ENCODE data around the gene MBNL1. TPM values are rescaled to one million over a fixed set of nuclear protein-coding genes. Genes with fewer than 3 reads are reported as not detected.

The MBNL1 gene, protein sequence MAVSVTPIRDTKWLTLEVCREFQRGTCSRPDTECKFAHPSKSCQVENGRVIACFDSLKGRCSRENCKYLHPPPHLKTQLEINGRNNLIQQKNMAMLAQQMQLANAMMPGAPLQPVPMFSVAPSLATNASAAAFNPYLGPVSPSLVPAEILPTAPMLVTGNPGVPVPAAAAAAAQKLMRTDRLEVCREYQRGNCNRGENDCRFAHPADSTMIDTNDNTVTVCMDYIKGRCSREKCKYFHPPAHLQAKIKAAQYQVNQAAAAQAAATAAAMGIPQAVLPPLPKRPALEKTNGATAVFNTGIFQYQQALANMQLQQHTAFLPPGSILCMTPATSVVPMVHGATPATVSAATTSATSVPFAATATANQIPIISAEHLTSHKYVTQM
- total RNA-seq (2012; rRNA removed) (515 and 664 TPM in 2 replicates), polyA plus RNA-seq (2012; rRNA removed) (127 and 129 TPM in 2 replicates), Bru-seq, nascent RNA (percentile 99 among the genes with signal in this experiment), BruChase-seq, experiment 1, labeled RNA remaining after a 6-hour chase (percentile 92 among the genes with signal in this experiment), BruChase-seq, experiment 2, labeled RNA remaining after a 2-hour chase (percentile 96 among the genes with signal in this experiment)
- 41.6 and 47.4 TPM in 2 replicates for polyA plus RNA-seq (2012; cell fraction: cytosol; rRNA removed)
- polyA plus RNA-seq (2012; cell fraction: nucleus; rRNA removed; ENCODE audit: low replicate concordance) = 48.0 and 82.1 TPM in 2 replicates
- long read RNA-seq, full-length matches to known transcripts = 23 of 123 reads
- long read RNA-seq, partial matches to known transcripts = 50 of 123 reads
- long read RNA-seq, other reads (novel, unspliced or antisense) = 50 of 123 reads

DNA sequence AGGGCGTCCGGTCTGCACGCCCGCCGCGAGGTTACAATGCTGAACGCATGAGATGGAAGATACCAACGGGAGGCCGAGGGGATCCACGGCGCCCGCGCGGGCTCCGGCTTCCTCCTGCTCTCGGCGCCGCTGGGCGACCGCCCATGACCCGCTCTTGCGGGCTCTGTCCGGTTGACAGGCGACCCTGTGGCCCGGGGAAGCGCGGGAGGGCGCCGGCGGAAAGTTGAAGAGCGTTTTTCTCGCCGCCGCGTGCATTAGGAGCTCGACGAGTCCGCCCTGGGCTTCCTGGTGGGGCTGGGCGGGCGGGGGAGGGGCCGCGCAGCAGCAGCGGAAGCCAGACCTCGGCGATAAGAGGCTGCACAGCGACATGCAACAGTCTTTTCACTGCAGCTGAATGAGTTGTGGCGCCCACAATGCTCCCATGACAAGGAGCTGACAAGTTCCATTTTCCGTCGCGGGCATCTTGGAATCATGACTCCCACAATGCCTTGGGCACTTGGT lies at the start of gene MBNL1:
MBNL1 (plus strand) TSS at position 375 of the 501 bp plus-strand sequence. CDS start 31,265 bp downstream, outside the sequence.
- CTCF ChIA-PET = interaction anchor here (1.6 kb wide), 1 partner anchor 36 kb away, joined by 3 read pairs; no protein-coding TSS in a partner anchor
- H3K27ac ChIP-seq (ENCODE audit: insufficient read depth, low read length) = peak within 1 kb of the TSS; percentile 99
- DNase-seq (peak; percentile 70), ATAC-seq (ENCODE audit: low read depth) (peak; percentile 52)
- H2BK120ac ChIP-seq (ENCODE audit: low read depth, low read length) = peak within 1 kb of the TSS; percentile 99
- intact Hi-C loops (cut with micrococcal nuclease) (loop anchor here (1.0 to 10.0 kb wide), 5 partner anchors 54 to 242 kb away; no protein-coding TSS in a partner anchor), in situ Hi-C loops (cut with MboI; ENCODE audit: low sequenced_read_pairs) (no loop called here), dilution Hi-C loops (cut with HindIII; ENCODE audit: low sequenced_read_pairs, unreplicated experiment) (no loop called here)
- peak within 1 kb of the TSS; percentile 92 for H2AK5ac ChIP-seq (ENCODE audit: low read depth, low read length)
- H3K36me3 ChIP-seq (ENCODE audit: control insufficient read depth, insufficient read depth, low read length) = no peaks in the 10 kb centered on the region
- peak within 1 kb of the TSS; percentile 75 for H4K5ac ChIP-seq (ENCODE audit: low read depth, low read length)
- peak within 1 kb of the TSS; percentile 91 for H2BK20ac ChIP-seq (ENCODE audit: low read depth, low read length)
- peaks cover 6% of the 10 kb centered on the region for H3K4me1 ChIP-seq (ENCODE audit: control insufficient read depth, insufficient read depth, low read length)
- peak within 1 kb of the TSS; percentile 89 for H3K4me2 ChIP-seq (ENCODE audit: low read depth, low read length)
- peak within 1 kb of the TSS; percentile 95 for H2BK5ac ChIP-seq (ENCODE audit: low read depth, low read length, poor library complexity, severe bottlenecking)
- peaks cover 0 to 17% of the 10 kb centered on the region in 2 experiments; a peak in 3 of 4 replicates for H3K79me1 ChIP-seq (ENCODE audit: low read depth in 1 of 2, low read length in 2 of 2)
- H3K56ac ChIP-seq (ENCODE audit: extremely low read depth, insufficient read depth, low read length) = peak within 1 kb of the TSS; percentile 97
- peak within 1 kb of the TSS; percentile 56 to 94 for H4K8ac ChIP-seq (ENCODE audit: low read depth in 2 of 2, low read length in 2 of 2)
- peak within 1 kb of the TSS; percentile 88 for H3K4me3 ChIP-seq (ENCODE audit: insufficient read depth, low read depth, low read length)
- H3K4ac ChIP-seq (ENCODE audit: low read depth, low read length) = peak within 1 kb of the TSS; percentile 97
- H2BK15ac ChIP-seq (ENCODE audit: low read depth, low read length) = peak within 1 kb of the TSS; percentile 92; the same call in 2 of the 3 replicates
- H3K9me3 ChIP-seq (ENCODE audit: control insufficient read depth, insufficient read depth, low read length) = no peaks in the 10 kb centered on the region
- POLR2A ChIA-PET (ENCODE audit: unreplicated experiment) = interaction anchor here (0.6 to 1.8 kb wide), 8 partner anchors 11 to 293 kb away, joined by 3 to 10 read pairs (median 4); no protein-coding TSS in a partner anchor
- H4K20me1 ChIP-seq (ENCODE audit: insufficient read depth, low read length) = 0 out of 2 replicates have a peak, but pooled peaks cover 4% of the 10 kb centered on the region
- H3K9me1 ChIP-seq (ENCODE audit: insufficient read depth, low read length) = peaks cover 7% of the 10 kb centered on the region
- H4K91ac ChIP-seq (ENCODE audit: insufficient read depth, low read depth, low read length) = peak within 1 kb of the TSS; percentile 96
- H2AK9ac ChIP-seq (replicated peaks; ENCODE audit: low read depth, low read length, poor library complexity) = peak within 1 kb of the TSS; percentile 67
- peak within 1 kb of the TSS; percentile 97 for H3K14ac ChIP-seq (replicated peaks; ENCODE audit: low read depth, low read length)
- no peaks in the 10 kb centered on the region for H3K27me3 ChIP-seq (ENCODE audit: control insufficient read depth, insufficient read depth, low read length)
- peak within 1 kb of the TSS; percentile 82 for H3K18ac ChIP-seq (ENCODE audit: low read depth, low read length)
- BruUV-seq (replicated peaks) = no TSS peak
- H2AFZ ChIP-seq (replicated peaks; ENCODE audit: low read length, poor library complexity) = peak within 1 kb of the TSS; percentile 91
- WGBS, 2 experiments (ENCODE audit: extremely low coverage in 2 of 2, insufficient read length in 1 of 2) = 0% methylated on average over 17 of the region's 50 CpGs; no CpG with 5 or more reads in 1 of the 2 experiments
- H3K23ac ChIP-seq (ENCODE audit: low read depth, low read length) = peak within 1 kb of the TSS; percentile 98
- H3K9ac ChIP-seq (ENCODE audit: low read depth, low read length) = peak within 1 kb of the TSS; percentile 99
- TF ChIP-seq MAFK (IDR thresholded peaks at IDR 0.05; ENCODE audit: low read depth, low read length) (no peak), CHD1 (IDR thresholded peaks at IDR 0.05; ENCODE audit: low read depth, low read length) (0 out of 2 replicates have a peak, but pooled peaks have one; percentile 86), RCOR1 (IDR thresholded peaks at IDR 0.05; ENCODE audit: insufficient replicate concordance, low read length) (no peak), MXI1 (IDR thresholded peaks at IDR 0.05; ENCODE audit: borderline replicate concordance, low read depth, low read length) (no peak), RFX5 (IDR thresholded peaks at IDR 0.05; ENCODE audit: low read depth, low read length) (no peak), NFE2L2 (IDR thresholded peaks at IDR 0.05; ENCODE audit: low read depth, low read length) (no peak), CEBPB (IDR thresholded peaks at IDR 0.05; ENCODE audit: low read depth, low read length) (no peak)
- TF ChIP-seq, protein P1, sequence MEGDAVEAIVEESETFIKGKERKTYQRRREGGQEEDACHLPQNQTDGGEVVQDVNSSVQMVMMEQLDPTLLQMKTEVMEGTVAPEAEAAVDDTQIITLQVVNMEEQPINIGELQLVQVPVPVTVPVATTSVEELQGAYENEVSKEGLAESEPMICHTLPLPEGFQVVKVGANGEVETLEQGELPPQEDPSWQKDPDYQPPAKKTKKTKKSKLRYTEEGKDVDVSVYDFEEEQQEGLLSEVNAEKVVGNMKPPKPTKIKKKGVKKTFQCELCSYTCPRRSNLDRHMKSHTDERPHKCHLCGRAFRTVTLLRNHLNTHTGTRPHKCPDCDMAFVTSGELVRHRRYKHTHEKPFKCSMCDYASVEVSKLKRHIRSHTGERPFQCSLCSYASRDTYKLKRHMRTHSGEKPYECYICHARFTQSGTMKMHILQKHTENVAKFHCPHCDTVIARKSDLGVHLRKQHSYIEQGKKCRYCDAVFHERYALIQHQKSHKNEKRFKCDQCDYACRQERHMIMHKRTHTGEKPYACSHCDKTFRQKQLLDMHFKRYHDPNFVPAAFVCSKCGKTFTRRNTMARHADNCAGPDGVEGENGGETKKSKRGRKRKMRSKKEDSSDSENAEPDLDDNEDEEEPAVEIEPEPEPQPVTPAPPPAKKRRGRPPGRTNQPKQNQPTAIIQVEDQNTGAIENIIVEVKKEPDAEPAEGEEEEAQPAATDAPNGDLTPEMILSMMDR (conservative IDR thresholded peaks at IDR 0.05; ENCODE audit: low read depth, low read length) = no peak
- TF ChIP-seq, protein P2, sequence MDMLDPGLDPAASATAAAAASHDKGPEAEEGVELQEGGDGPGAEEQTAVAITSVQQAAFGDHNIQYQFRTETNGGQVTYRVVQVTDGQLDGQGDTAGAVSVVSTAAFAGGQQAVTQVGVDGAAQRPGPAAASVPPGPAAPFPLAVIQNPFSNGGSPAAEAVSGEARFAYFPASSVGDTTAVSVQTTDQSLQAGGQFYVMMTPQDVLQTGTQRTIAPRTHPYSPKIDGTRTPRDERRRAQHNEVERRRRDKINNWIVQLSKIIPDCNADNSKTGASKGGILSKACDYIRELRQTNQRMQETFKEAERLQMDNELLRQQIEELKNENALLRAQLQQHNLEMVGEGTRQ (IDR thresholded peaks at IDR 0.05; ENCODE audit: low read depth, low read length) = no peak
- TF ChIP-seq, protein P3, sequence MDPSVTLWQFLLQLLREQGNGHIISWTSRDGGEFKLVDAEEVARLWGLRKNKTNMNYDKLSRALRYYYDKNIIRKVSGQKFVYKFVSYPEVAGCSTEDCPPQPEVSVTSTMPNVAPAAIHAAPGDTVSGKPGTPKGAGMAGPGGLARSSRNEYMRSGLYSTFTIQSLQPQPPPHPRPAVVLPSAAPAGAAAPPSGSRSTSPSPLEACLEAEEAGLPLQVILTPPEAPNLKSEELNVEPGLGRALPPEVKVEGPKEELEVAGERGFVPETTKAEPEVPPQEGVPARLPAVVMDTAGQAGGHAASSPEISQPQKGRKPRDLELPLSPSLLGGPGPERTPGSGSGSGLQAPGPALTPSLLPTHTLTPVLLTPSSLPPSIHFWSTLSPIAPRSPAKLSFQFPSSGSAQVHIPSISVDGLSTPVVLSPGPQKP (IDR thresholded peaks at IDR 0.05; ENCODE audit: borderline replicate concordance, low read depth, low read length) = no peak
